HCT116 (cell line): ENCODE measurements around the gene ZNF486. TPM values are rescaled to one million over a fixed set of nuclear protein-coding genes. Genes with fewer than 3 reads are reported as not detected.

Experiments
- ATAC-seq: fragments of 200-7000 bp; cut with Tn5 transposase; 2 replicates; pipeline ENCODE4 v1.9.1; 2020; ENCODE audit warnings: mild to moderate bottlenecking, moderate library complexity
- BruUV-seq: library from RNA; stranded (reverse); fragments of 400-500 nt; replicated peaks from 2 replicates; lab custom pipeline; 2021; lab: Mats Ljungman, UMichigan
- CTCF ChIA-PET: fragments of 300-600 bp; sonication (Branson Sonifier 250); formaldehyde crosslinking; loops from one replicate; lab custom pipeline; 2021; ENCODE audit warnings: antibody characterized with exemption; lab: Charles Lee
- POLR2A ChIA-PET: fragments of 300-600, 350-600 bp; sonication (Branson Sonifier 250); formaldehyde crosslinking; loops from one replicate; lab custom pipeline; 2021; ENCODE audit warnings: antibody characterized with exemption; lab: Charles Lee
- RAD21 ChIA-PET, 2 experiments: fragments of 300-600 bp; sonication (Branson Sonifier 250); formaldehyde crosslinking; loops; one replicate each; lab custom pipeline; 2023; ENCODE audit warnings: low total read pairs in 2 of 2; ENCODE audit not compliant: uncharacterized antibody in 2 of 2, unreplicated experiment in 2 of 2, low non-redundant PET in 1 of 2; lab: Charles Lee
- DNase-seq: peaks from one replicate; pipeline ENCODE4 v3.0.0-alpha.2; 2010; ENCODE audit warnings: low read depth, low spot score
- H2AFZ ChIP-seq: fragments of 200-600 bp; shearing (Covaris generic), sonication (generic); 2 replicates; pipeline ENCODE4 v1.6.1; 2017; ENCODE audit warnings: low read depth, mixed run types, mixed read lengths, antibody characterized with exemption, low read length; ENCODE audit not compliant: poor library complexity, severe bottlenecking
- H3K27ac ChIP-seq: 2 replicates; pipeline ENCODE4 v1.5.1; 2012; ENCODE audit warnings: low read depth, low read length
- H3K27me3 ChIP-seq: fragments of 200-600 bp; sonication (generic); 2 replicates; pipeline ENCODE4 v1.6.1; 2016; ENCODE audit warnings: mixed run types, low read length, mixed read lengths; ENCODE audit not compliant: insufficient read depth
- H3K36me3 ChIP-seq, 2 experiments: fragments of 200-500 bp in 1 of 2; fragments of 200-600 bp in 1 of 2; sonication (Bioruptor generic) in 1 of 2; sonication (generic) in 1 of 2; 2 replicates each; pipeline versions ENCODE4 v1.5.1 to v1.6.1; 2014 to 2016; ENCODE audit warnings: low read length in 2 of 2, inconsistent platforms in 1 of 2, mixed read lengths in 1 of 2, mixed run types in 1 of 2; ENCODE audit not compliant: insufficient read depth in 2 of 2, control insufficient read depth in 1 of 2
- H3K4me1 ChIP-seq, 2 experiments: fragments of 200-600 bp in 1 of 2; sonication (generic) in 1 of 2; 2 replicates each; pipeline versions ENCODE4 v1.5.1 to v1.6.1; 2012 to 2017; ENCODE audit warnings: low read length in 2 of 2, inconsistent platforms in 1 of 2, mild to moderate bottlenecking in 1 of 2, mixed read lengths in 1 of 2, mixed run types in 1 of 2, moderate library complexity in 1 of 2; ENCODE audit not compliant: insufficient read depth in 2 of 2, control insufficient read depth in 1 of 2
- H3K4me2 ChIP-seq: fragments of 200-600 bp; sonication (generic); 2 replicates; pipeline ENCODE4 v1.6.1; 2017; ENCODE audit warnings: mixed run types, low read length, mixed read lengths
- H3K4me3 ChIP-seq, 2 experiments: fragments of 200-600 bp in 1 of 2; sonication (generic) in 1 of 2; replicated peaks in 1 of 2; 2 replicates each; pipeline ENCODE4 v1.5.1; 2011 to 2016; ENCODE audit warnings: low read length in 2 of 2, control low read depth in 1 of 2, low read depth in 1 of 2, mild to moderate bottlenecking in 1 of 2, mixed read lengths in 1 of 2, mixed run types in 1 of 2
- H3K79me2 ChIP-seq: fragments of 200-600 bp; sonication (generic); 2 replicates; pipeline ENCODE4 v1.6.1; 2017; ENCODE audit warnings: mild to moderate bottlenecking, mixed run types, low read length, moderate library complexity, mixed read lengths; ENCODE audit not compliant: insufficient read depth
- H3K9ac ChIP-seq: fragments of 200-600 bp; sonication (generic); 2 replicates; pipeline ENCODE4 v1.6.1; 2016; ENCODE audit warnings: low read length, mixed read lengths
- H3K9me2 ChIP-seq: fragments of 200-600 bp; sonication (generic), shearing (Covaris generic); 2 replicates; pipeline ENCODE4 v1.6.1; 2017; ENCODE audit warnings: mixed run types, mild to moderate bottlenecking, moderate library complexity; ENCODE audit not compliant: insufficient read depth
- H3K9me3 ChIP-seq, 2 experiments: fragments of 200-500 bp in 1 of 2; fragments of 200-600 bp in 1 of 2; sonication (Bioruptor generic) in 1 of 2; sonication (generic) in 1 of 2; 2 replicates each; pipeline ENCODE4 v1.6.1; 2014 to 2017; ENCODE audit warnings: low read length in 2 of 2, mixed read lengths in 2 of 2, inconsistent platforms in 1 of 2, low read depth in 1 of 2, mild to moderate bottlenecking in 1 of 2, mixed run types in 1 of 2, moderate library complexity in 1 of 2; ENCODE audit not compliant: control insufficient read depth in 1 of 2, insufficient read depth in 1 of 2
- H4K20me1 ChIP-seq: fragments of 200-600 bp; sonication (generic), shearing (Covaris generic); 2 replicates; pipeline ENCODE4 v1.6.1; 2017; ENCODE audit warnings: mixed run types, mild to moderate bottlenecking, moderate library complexity; ENCODE audit not compliant: insufficient read depth
- CBX3 ChIP-seq: IDR thresholded peaks from 2 replicates; pipeline ENCODE4 v1.6.1; 2012; ENCODE audit warnings: low read depth
- CEBPB ChIP-seq: IDR thresholded peaks from 2 replicates; pipeline ENCODE4 v1.6.1; 2012; ENCODE audit warnings: low read depth
- CTCF ChIP-seq, 3 experiments: fragments of 200-600 bp in 1 of 3; sonication (generic) in 1 of 3; IDR thresholded peaks in 2 of 3; conservative IDR thresholded peaks in 1 of 3; 2 replicates each; pipeline ENCODE4 v1.5.1; 2012 to 2017; ENCODE audit warnings: low read depth in 2 of 3, low read length in 2 of 3, antibody characterized with exemption in 1 of 3, borderline replicate concordance in 1 of 3, control low read depth in 1 of 3, mild to moderate bottlenecking in 1 of 3, mixed read lengths in 1 of 3, mixed run types in 1 of 3, moderate library complexity in 1 of 3; ENCODE audit not compliant: insufficient read depth in 1 of 3
- EGR1 ChIP-seq: IDR thresholded peaks from 2 replicates; pipeline ENCODE4 v1.6.1; 2012; ENCODE audit warnings: low read depth
- EZH2 ChIP-seq: fragments of 200-600 bp; sonication (generic); IDR thresholded peaks from 2 replicates; pipeline ENCODE4 v1.6.1; 2017; ENCODE audit warnings: antibody characterized with exemption, mixed run types
- EZH2phosphoT487 ChIP-seq: fragments of 200-600 bp; IDR thresholded peaks from 2 replicates; pipeline ENCODE4 v1.6.1; 2018; ENCODE audit warnings: antibody characterized with exemption, borderline replicate concordance
- FOSL1 ChIP-seq: IDR thresholded peaks from 2 replicates; pipeline ENCODE4 v1.6.1; 2012; ENCODE audit warnings: low read depth
- POLR2A ChIP-seq: IDR thresholded peaks from 2 replicates; pipeline ENCODE4 v1.7.0; 2011; ENCODE audit warnings: borderline replicate concordance; ENCODE audit not compliant: insufficient read depth, insufficient read length; ENCODE audit errors: extremely low read depth
- RAD21 ChIP-seq: IDR thresholded peaks from 2 replicates; pipeline ENCODE4 v1.6.1; 2012; ENCODE audit warnings: low read depth, mild to moderate bottlenecking
- REST ChIP-seq: IDR thresholded peaks from 2 replicates; pipeline ENCODE4 v1.6.1; 2012; ENCODE audit warnings: low read depth
- SP1 ChIP-seq: IDR thresholded peaks from 2 replicates; pipeline ENCODE4 v1.6.1; 2012; ENCODE audit warnings: low read depth
- intact Hi-C: fragments of 100-400 bp; cut with micrococcal nuclease; formaldehyde crosslinking; loops from 2 replicates; pipeline ENCODE4 v1.10.0; 2022
- total RNA-seq: library from RNA; stranded (reverse); gene quantifications from one replicate; pipeline ENCODE4 v1.2.1, GENCODE V29; 2021; ENCODE audit not compliant: unreplicated experiment
- TF ChIP-seq, protein P1 (sequence below): IDR thresholded peaks from 2 replicates; pipeline ENCODE4 v1.6.1; 2012

The ZNF486 gene
- total RNA-seq, 1 experiment from 2014 or later, result not detected

- no peak for TF ChIP-seq RAD21
- TF ChIP-seq, protein P1, sequence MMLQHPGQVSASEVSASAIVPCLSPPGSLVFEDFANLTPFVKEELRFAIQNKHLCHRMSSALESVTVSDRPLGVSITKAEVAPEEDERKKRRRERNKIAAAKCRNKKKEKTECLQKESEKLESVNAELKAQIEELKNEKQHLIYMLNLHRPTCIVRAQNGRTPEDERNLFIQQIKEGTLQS, result no peak
- TF ChIP-seq EGR1, result no peak
- TF ChIP-seq FOSL1, result no peak
- no peak for TF ChIP-seq EZH2phosphoT487
- TF ChIP-seq EZH2, result no peak
- TF ChIP-seq CTCF (IDR thresholded peaks at IDR 0.05 in 2 of 3, conservative IDR thresholded peaks at IDR 0.05 in 1 of 3; ENCODE audit: borderline replicate concordance in 1 of 3, insufficient read depth in 1 of 3, low read depth in 2 of 3, low read length in 2 of 3), result no peak
- TF ChIP-seq CEBPB, result no peak
- no peak for TF ChIP-seq POLR2A
- no peak for TF ChIP-seq SP1
- no peak for TF ChIP-seq REST
- TF ChIP-seq CBX3, result no peak
- intact Hi-C loops, result no loop called here
- H3K4me3 ChIP-seq, result no peak overlapping the region
- ChIA-PET POLR2A (no interaction called here), CTCF (no interaction called here), RAD21 (no interaction called here)
- H3K4me2 ChIP-seq, result no peak overlapping the region
- no TSS peak for BruUV-seq
- ATAC-seq, result no peak
- no peak overlapping the region for H3K9ac ChIP-seq
- no peak overlapping the region for H3K27ac ChIP-seq
- H3K4me1 ChIP-seq, result no peaks in the 10 kb centered on the region
- no peaks in the 10 kb centered on the region for H3K36me3 ChIP-seq
- H2AFZ ChIP-seq, result no peak overlapping the region
- H3K9me2 ChIP-seq, result no peaks in the 10 kb centered on the region
- H3K27me3 ChIP-seq, result no peaks in the 10 kb centered on the region
- no peak for DNase-seq
- H3K9me3 ChIP-seq, result peaks cover 0 to 9% of the 10 kb centered on the region in 2 experiments; a peak in 1 of 4 replicates
- H3K79me2 ChIP-seq, result no peaks in the 10 kb centered on the region
- no peaks in the 10 kb centered on the region for H4K20me1 ChIP-seq
Observed at GRCh38 chr19:20153281-20153680, 13.7 kb upstream of the ZNF486 start.
